Left renal pelvis (tissue), 4 donors: ENCODE measurements around the gene RAB9A. TPM values are rescaled to one million over a fixed set of nuclear protein-coding genes. Genes with fewer than 3 reads are reported as not detected.
"Not testable (repeated sequence)": the region's sequence is repeated elsewhere in the genome, so short reads cannot be mapped to it uniquely, and the experiment has no call there.

ENCODE experiments used
- DNase-seq, 4 donors: peaks; one replicate each; pipeline ENCODE4 v3.0.0-alpha.2; 2013; ENCODE audit warnings: low read depth in 4 of 4, low spot score in 3 of 4
- polyA plus RNA-seq, 4 donors: library from polyadenylated mRNA; unstranded; fragments of 120-200 nt; gene quantifications; one replicate each; pipeline ENCODE4 v1.2.1, GENCODE V29; 2013; ENCODE audit not compliant: insufficient read length in 4 of 4

Gene RAB9A
- polyA plus RNA-seq: 10 to 100 TPM; 24.9 to 33.9 (median 25.6) TPM

- peak in 3 of 4 donors; percentile 46 to 59 (median 53) for DNase-seq
Observed at GRCh38 chrX:13688958-13689740, at the start of gene RAB9A. RAB9A (plus strand) TSS chrX:13689128; CDS start chrX:13708747, 19,619 bp downstream.

- not testable (repeated sequence) for DNase-seq
Observed at GRCh38 chrX:13641684-13642083, 47.2 kb upstream of the RAB9A start.

- no peak for DNase-seq
Observed at GRCh38 chrX:13645464-13646153, 43.3 kb upstream of the RAB9A start.

GRCh38 chrX:13646154-13646549 is 42.8 kb upstream of the RAB9A start:
- DNase-seq: no peak

GRCh38 chrX:13647709-13648212 is 41.2 kb upstream of the RAB9A start:
- DNase-seq: no peak

- not testable (repeated sequence) for DNase-seq
Observed at GRCh38 chrX:13648336-13648735, 40.6 kb upstream of the RAB9A start.

GRCh38 chrX:13649838-13650237 is 39.1 kb upstream of the RAB9A start:
- DNase-seq: no peak

GRCh38 chrX:13650318-13650717 is 38.6 kb upstream of the RAB9A start:
- DNase-seq: no peak

GRCh38 chrX:13651150-13651549 is 37.8 kb upstream of the RAB9A start:
- no peak for DNase-seq

- no peak for DNase-seq
Observed at GRCh38 chrX:13652287-13652793, 36.6 kb upstream of the RAB9A start.

GRCh38 chrX:13652850-13653693 is 35.9 kb upstream of the RAB9A start, which contains the start of gene TCEANC:
TCEANC (plus strand) TSS chrX:13653141; CDS start chrX:13662509, 9,368 bp downstream.
- DNase-seq: peak; percentile 74 to 88 (median 80)

GRCh38 chrX:13654116-13654515 is 34.8 kb upstream of the RAB9A start:
- DNase-seq: no peak

GRCh38 chrX:13655674-13656073 is 33.3 kb upstream of the RAB9A start:
- no peak for DNase-seq

- no peak for DNase-seq
Observed at GRCh38 chrX:13658602-13659001, 30.3 kb upstream of the RAB9A start.

GRCh38 chrX:13659063-13659462 is 29.9 kb upstream of the RAB9A start:
- no peak for DNase-seq

GRCh38 chrX:13661735-13662288 is 27.1 kb upstream of the RAB9A start:
- no peak for DNase-seq

- DNase-seq: no peak
Observed at GRCh38 chrX:13662355-13662791, 26.6 kb upstream of the RAB9A start.

GRCh38 chrX:13664020-13664419 is 24.9 kb upstream of the RAB9A start:
- no peak for DNase-seq

- DNase-seq: no peak
Observed at GRCh38 chrX:13666836-13667235, 22.1 kb upstream of the RAB9A start.

GRCh38 chrX:13667919-13668318 is 21.0 kb upstream of the RAB9A start:
- DNase-seq: no peak
